SK-N-SH (cell line): ENCODE data around the gene TBX1. TPM values are rescaled to one million over a fixed set of nuclear protein-coding genes. Genes with fewer than 3 reads are reported as not detected.

ENCODE experiments used
- CTCF ChIA-PET: fragments of 300-600, 350-600 bp; formaldehyde crosslinking; extraction: SDS; loops from one replicate; lab custom pipeline; 2021; lab: Yijun Ruan, JAX
- POLR2A ChIA-PET: fragments of 350-600 bp; sonication (Branson Sonifier 250); formaldehyde crosslinking; extraction: SDS; loops from one replicate; lab custom pipeline; 2020; ENCODE audit warnings: antibody characterized with exemption, inconsistent platforms; lab: Yijun Ruan, JAX
- DNase-seq: peaks from one replicate; pipeline ENCODE4 v3.0.0; 2012
- H2AFZ ChIP-seq: fragments of 200-600 bp; sonication (generic); 2 replicates; pipeline ENCODE4 v1.8.1; 2016; ENCODE audit warnings: antibody characterized with exemption, mild to moderate bottlenecking, low read depth
- H3F3A ChIP-seq: fragments of 200-600 bp; sonication (generic); replicated peaks from 2 replicates; pipeline ENCODE3; 2016; ENCODE audit warnings: antibody characterized with exemption, mild to moderate bottlenecking; ENCODE audit not compliant: insufficient read depth
- H3K27ac ChIP-seq, 2 experiments: fragments of 200-500 bp in 1 of 2; fragments of 200-600 bp in 1 of 2; sonication (Bioruptor generic) in 1 of 2; sonication (generic), shearing (Covaris generic) in 1 of 2; 2 replicates each; pipeline versions ENCODE4 v1.5.1 to v1.6.1; 2014 to 2016; ENCODE audit warnings: low read depth in 2 of 2, inconsistent platforms in 1 of 2, low read length in 1 of 2, mild to moderate bottlenecking in 1 of 2, mixed read lengths in 1 of 2
- H3K27me3 ChIP-seq: fragments of 200-600 bp; sonication (generic), shearing (Covaris generic); 2 replicates; pipeline ENCODE4 v1.6.1; 2016; ENCODE audit warnings: mixed run types; ENCODE audit not compliant: insufficient read depth
- H3K36me3 ChIP-seq, 2 experiments: fragments of 200-500 bp in 1 of 2; fragments of 200-600 bp in 1 of 2; sonication (Bioruptor generic) in 1 of 2; sonication (generic) in 1 of 2; replicated peaks in 1 of 2; 2 replicates each; pipeline versions ENCODE3 to v1.5.1; 2014 to 2016; ENCODE audit warnings: low read length in 1 of 2, mild to moderate bottlenecking in 1 of 2; ENCODE audit not compliant: insufficient read depth in 2 of 2, control insufficient read depth in 1 of 2
- H3K4me1 ChIP-seq, 2 experiments: fragments of 200-500 bp in 1 of 2; fragments of 200-600 bp in 1 of 2; sonication (Bioruptor generic) in 1 of 2; sonication (generic), shearing (Covaris generic) in 1 of 2; 2 replicates each; pipeline versions ENCODE4 v1.5.1 to v1.6.1; 2014 to 2016; ENCODE audit warnings: low read depth in 1 of 2, low read length in 1 of 2, mixed run types in 1 of 2; ENCODE audit not compliant: insufficient read depth in 2 of 2, control insufficient read depth in 1 of 2
- H3K4me2 ChIP-seq: fragments of 200-600 bp; sonication (generic), shearing (Covaris generic); 2 replicates; pipeline ENCODE4 v1.6.1; 2017; ENCODE audit warnings: mixed run types
- H3K4me3 ChIP-seq, 2 experiments: fragments of 200-500 bp in 1 of 2; fragments of 200-600 bp in 1 of 2; sonication (Bioruptor generic) in 1 of 2; sonication (generic), shearing (Covaris generic) in 1 of 2; 2 replicates each; pipeline versions ENCODE4 v1.5.1 to v1.8.1; 2014 to 2016; ENCODE audit warnings: low read depth in 2 of 2, inconsistent platforms in 1 of 2, low read length in 1 of 2, mild to moderate bottlenecking in 1 of 2, mixed read lengths in 1 of 2, moderate library complexity in 1 of 2
- H3K79me2 ChIP-seq: fragments of 200-600 bp; sonication (generic); 2 replicates; pipeline ENCODE4 v1.8.1; 2017; ENCODE audit warnings: mild to moderate bottlenecking; ENCODE audit not compliant: insufficient read depth
- H3K9ac ChIP-seq: fragments of 200-600 bp; sonication (generic); 2 replicates; pipeline ENCODE4 v1.6.1; 2017; ENCODE audit warnings: mixed run types
- H3K9me2 ChIP-seq: fragments of 200-600 bp; sonication (generic); 2 replicates; pipeline ENCODE4 v1.6.1; 2017; ENCODE audit warnings: mixed run types
- H3K9me3 ChIP-seq: fragments of 200-600 bp; sonication (generic); 2 replicates; pipeline ENCODE4 v1.6.1; 2017; ENCODE audit warnings: mixed run types, mild to moderate bottlenecking, moderate library complexity
- H4K20me1 ChIP-seq: fragments of 200-600 bp; sonication (generic); 2 replicates; pipeline ENCODE4 v1.6.1; 2017; ENCODE audit warnings: mild to moderate bottlenecking, mixed run types; ENCODE audit not compliant: insufficient read depth
- EP300 ChIP-seq, 2 experiments: IDR thresholded peaks; 2 replicates each; pipeline versions ENCODE4 v1.4.0 to v1.6.1; 2012; ENCODE audit warnings: borderline replicate concordance in 1 of 2, low read depth in 1 of 2, low read length in 1 of 2
- EZH2phosphoT487 ChIP-seq: fragments of 200-600 bp; sonication (generic); IDR thresholded peaks from 2 replicates; pipeline ENCODE4 v1.6.1; 2017; ENCODE audit warnings: low read depth, mixed run types, mild to moderate bottlenecking, antibody characterized with exemption, moderate library complexity, borderline replicate concordance
- GABPA ChIP-seq: IDR thresholded peaks from 2 replicates; pipeline ENCODE4 v1.4.0; 2012; ENCODE audit warnings: low read depth, mild to moderate bottlenecking
- GATA2 ChIP-seq: sonication (generic); formaldehyde crosslinking; IDR thresholded peaks from 2 replicates; pipeline ENCODE4 v1.5.0; 2020; ENCODE audit warnings: mild to moderate bottlenecking, missing genetic modification reagents
- MXI1 ChIP-seq: IDR thresholded peaks from 2 replicates; pipeline ENCODE4 v1.6.1; 2012; ENCODE audit warnings: mild to moderate bottlenecking, low read depth, low read length, improper control_type of control experiment
- NFIC ChIP-seq: IDR thresholded peaks from 2 replicates; pipeline ENCODE4 v1.4.0; 2012; ENCODE audit warnings: borderline replicate concordance
- NRF1 ChIP-seq: IDR thresholded peaks from 2 replicates; pipeline ENCODE4 v1.6.1; 2012; ENCODE audit warnings: low read depth, mild to moderate bottlenecking, low read length
- RAD21 ChIP-seq: IDR thresholded peaks from 2 replicates; pipeline ENCODE4 v1.6.1; 2012; ENCODE audit warnings: mild to moderate bottlenecking, low read length
- RCOR1 ChIP-seq: fragments of 150-350 bp; IDR thresholded peaks from 2 replicates; pipeline ENCODE4 v1.6.1; 2017; ENCODE audit warnings: antibody characterized with exemption, low read length
- USF1 ChIP-seq: IDR thresholded peaks from 2 replicates; pipeline ENCODE4 v1.4.0; 2012; ENCODE audit warnings: low read depth, borderline replicate concordance
- USF2 ChIP-seq: fragments of 150-350 bp; IDR thresholded peaks from 2 replicates; pipeline ENCODE4 v1.6.1; 2017; ENCODE audit warnings: antibody characterized with exemption, low read length, low read depth, borderline replicate concordance
- YY1 ChIP-seq: IDR thresholded peaks from 2 replicates; pipeline ENCODE4 v1.4.0; 2012; ENCODE audit warnings: low read depth, mild to moderate bottlenecking
- ZBTB33 ChIP-seq: IDR thresholded peaks from 2 replicates; pipeline ENCODE4 v1.4.0; 2012; ENCODE audit warnings: low read depth, borderline replicate concordance
- WGBS: methylation state at CpG from one replicate; pipeline ENCODE4 v1.1.6; 2017; ENCODE audit warnings: low lambda C conversion rate; 5-methylcytosine and 5-hydroxymethylcytosine counted together
- polyA plus RNA-seq, 3 experiments: library from polyadenylated mRNA; depleted of rRNA; stranded (reverse); fragments of >200 nt; gene quantifications; 2 replicates each; pipeline ENCODE4 v1.2.3, GENCODE V29; 2012

TBX1 gene
- polyA plus RNA-seq, 1 of the 3 experiments (the other 2 are of a cell fraction) = not detected

- no peak for TF ChIP-seq RAD21
- TF ChIP-seq GATA2 (CRISPR knock-in tag) = no peak
- TF ChIP-seq USF2 = no peak
- no peak for TF ChIP-seq MXI1
- no peak for TF ChIP-seq YY1
- TF ChIP-seq EZH2phosphoT487 = no peak
- no peak for TF ChIP-seq GABPA
- Histone ChIP-seq H3K79me2 (no peaks in the 10 kb centered on the region), H4K20me1 (no peaks in the 10 kb centered on the region), H2AFZ (no peak overlapping the region), H3K4me1 (no peaks in the 10 kb centered on the region; a peak in 1 of 4 replicates), H3K27me3 (peaks cover 34% of the 10 kb centered on the region), H3K4me2 (no peak overlapping the region), H3K27ac (no peak overlapping the region), H3K9me3 (no peaks in the 10 kb centered on the region), H3K9me2 (no peaks in the 10 kb centered on the region), H3F3A (no peaks in the 10 kb centered on the region), H3K9ac (no peak overlapping the region), H3K4me3 (no peak overlapping the region), H3K36me3 (no peaks in the 10 kb centered on the region)
- CTCF ChIA-PET = interaction anchor here (0.9 to 3.0 kb wide), 3 partner anchors 33 to 124 kb away, joined by 3 to 15 read pairs (median 4); no protein-coding TSS in a partner anchor
- WGBS = 69% methylated on average over 24 of the region's 35 CpGs
- POLR2A ChIA-PET = no interaction called here
- DNase-seq = no peak
Measured at GRCh38 chr22:19767427-19768341, 7.1 kb downstream of the TBX1 start.

GRCh38 chr22:19769393-19769715, 8.8 kb downstream of the TBX1 start:
- TF ChIP-seq EP300 (IDR thresholded peaks at IDR 0.05; ENCODE audit: borderline replicate concordance in 1 of 2, low read depth in 1 of 2, low read length in 1 of 2) (no peak), RCOR1 (no peak), ZBTB33 (no peak), GABPA (no peak), NFIC (no peak), USF1 (no peak), NRF1 (no peak)
- Histone ChIP-seq H2AFZ (no peak overlapping the region), H3K4me2 (no peak overlapping the region), H3K9me2 (no peaks in the 10 kb centered on the region), H3K27ac (no peak overlapping the region), H3K4me1 (no peaks in the 10 kb centered on the region; a peak in 1 of 4 replicates), H4K20me1 (no peaks in the 10 kb centered on the region), H3K9ac (no peak overlapping the region), H3K4me3 (no peak overlapping the region), H3K36me3 (no peaks in the 10 kb centered on the region), H3K79me2 (no peaks in the 10 kb centered on the region), H3K9me3 (no peaks in the 10 kb centered on the region), H3K27me3 (peaks cover 34% of the 10 kb centered on the region), H3F3A (no peaks in the 10 kb centered on the region)
- DNase-seq = no peak
- ChIA-PET POLR2A (no interaction called here), CTCF (interaction anchor here (1.0 to 1.2 kb wide), 4 partner anchors 10 to 141 kb away, joined by 3 to 5 read pairs (median 4); no protein-coding TSS in a partner anchor)
- WGBS = 94% methylated on average over 9 of the region's 12 CpGs
